K562 (cell line): ENCODE results near the gene FUT2. TPM values are rescaled to one million over a fixed set of nuclear protein-coding genes. Genes with fewer than 3 reads are reported as not detected.

ENCODE experiments used
- BCLAF1 ChIP-seq, 2 experiments: fragments of 450-650 bp in 1 of 2; IDR thresholded peaks; 2 replicates each; pipeline ENCODE4 v1.6.1; 2011 to 2017; ENCODE audit warnings: low read depth in 2 of 2, antibody characterized with exemption in 1 of 2, borderline replicate concordance in 1 of 2, low read length in 1 of 2, mild to moderate bottlenecking in 1 of 2, mixed read lengths in 1 of 2; ENCODE audit not compliant: control insufficient read depth in 1 of 2
- FIP1L1 ChIP-seq: fragments of 200-400 bp; formaldehyde crosslinking; IDR thresholded peaks from 2 replicates; pipeline ENCODE4 v1.6.1; 2018; ENCODE audit warnings: mild to moderate bottlenecking, low read depth, low read length; ENCODE audit not compliant: poor library complexity, severe bottlenecking
- HLTF ChIP-seq: fragments of 450-650 bp; IDR thresholded peaks from 2 replicates; pipeline ENCODE4 v1.6.1; 2016
- HNRNPK ChIP-seq: fragments of 200-400 bp; formaldehyde crosslinking; IDR thresholded peaks from one replicate; pipeline ENCODE4 v1.6.1; 2018; ENCODE audit warnings: mild to moderate bottlenecking, low read depth, low read length; ENCODE audit not compliant: poor library complexity, severe bottlenecking
- KAT7 ChIP-seq: sonication (generic); formaldehyde crosslinking; IDR thresholded peaks from 2 replicates; pipeline ENCODE4 v1.8.0; 2022; ENCODE audit warnings: missing genetic modification reagents, mild to moderate bottlenecking, borderline replicate concordance
- KLF6 ChIP-seq: fragments of 250-450 bp; sonication (Bioruptor Pico); IDR thresholded peaks from 2 replicates; pipeline ENCODE4 v1.4.0; 2020; ENCODE audit warnings: mild to moderate bottlenecking, moderate library complexity, borderline replicate concordance
- NONO ChIP-seq, 2 experiments: fragments of 200-400 bp in 1 of 2; fragments of 450-650 bp in 1 of 2; formaldehyde crosslinking in 1 of 2; IDR thresholded peaks; 2 replicates each; pipeline ENCODE4 v1.6.1; 2017; ENCODE audit warnings: low read depth in 2 of 2, mild to moderate bottlenecking in 2 of 2, moderate library complexity in 2 of 2, low read length in 1 of 2
- PKNOX1 ChIP-seq: fragments of 450-650 bp; IDR thresholded peaks from 2 replicates; pipeline ENCODE4 v1.6.1; 2016
- RBM22 ChIP-seq: fragments of 200-400 bp; formaldehyde crosslinking; IDR thresholded peaks from 2 replicates; pipeline ENCODE4 v1.6.1; 2018; ENCODE audit warnings: low read length, low read depth; ENCODE audit not compliant: poor library complexity, severe bottlenecking
- SFPQ ChIP-seq: fragments of 200-400 bp; formaldehyde crosslinking; IDR thresholded peaks from 2 replicates; pipeline ENCODE4 v1.6.1; 2017; ENCODE audit warnings: mild to moderate bottlenecking, low read depth, low read length, moderate library complexity
- SNRNP70 ChIP-seq: fragments of 200-400 bp; formaldehyde crosslinking; optimal IDR thresholded peaks from 2 replicates; pipeline ENCODE3; 2017; ENCODE audit warnings: low read depth, low read length
- ZBTB33 ChIP-seq: sonication (generic); formaldehyde crosslinking; IDR thresholded peaks from 2 replicates; pipeline ENCODE4 v1.8.1; 2023; ENCODE audit warnings: mild to moderate bottlenecking, missing genetic modification reagents
- ZEB2 ChIP-seq: fragments of 450-650 bp; IDR thresholded peaks from 2 replicates; pipeline ENCODE4 v1.6.1; 2016
- ZFP1 ChIP-seq: fragments of 450-650 bp; formaldehyde crosslinking; IDR thresholded peaks from 2 replicates; pipeline ENCODE4 v1.4.0; 2020; ENCODE audit warnings: mild to moderate bottlenecking, mixed read lengths
- ZNF232 ChIP-seq: sonication (generic); formaldehyde crosslinking; IDR thresholded peaks from 2 replicates; pipeline ENCODE4 v1.8.0; 2022; ENCODE audit warnings: mild to moderate bottlenecking, missing genetic modification reagents
- ZNF655 ChIP-seq: fragments of 250-450 bp; sonication (Bioruptor Pico); IDR thresholded peaks from 2 replicates; pipeline ENCODE4 v1.5.0; 2021
- polyA plus RNA-seq, 8 experiments: library from polyadenylated mRNA; depleted of rRNA in 4 of 8; stranded (reverse) in 5 of 8; unstranded in 3 of 8; fragments of >200 nt; fragmentation: Nextera tagmentation in 2 of 8; fragmentation: Illumina TruSeq in 1 of 8; extraction: Ambion mirVana in 2 of 8; extraction: Trizol in 1 of 8; gene quantifications; 2 replicates each; pipeline versions ENCODE4 v1.2.1 to v1.2.3, GENCODE V29; 2011 to 2014; ENCODE audit warnings: inconsistent platforms in 1 of 8, missing spikeins in 1 of 8
- total RNA-seq, 7 experiments: library from RNA; depleted of rRNA in 6 of 7; stranded (reverse); fragments of >200 nt in 6 of 7; fragmentation: Illumina TruSeq in 2 of 7; extraction: Trizol in 2 of 7; gene quantifications; 2 replicates each; pipeline versions ENCODE4 v1.2.1 to v1.2.3, GENCODE V29; 2011 to 2021; ENCODE audit warnings: low replicate concordance in 1 of 7

The FUT2 gene
- total and polyA plus RNA-seq, 9 of the 15 experiments (the other 6 are each of a cell fraction or from before 2014, with no cell fraction given), result 0.03 to 0.04 TPM; not detected in 7

- TF ChIP-seq HLTF (peak; percentile 97), BCLAF1 (IDR thresholded peaks at IDR 0.05; ENCODE audit: borderline replicate concordance in 1 of 2, control insufficient read depth in 1 of 2, low read depth in 2 of 2, low read length in 1 of 2) (no peak), KAT7 (CRISPR knock-in tag) (no peak), PKNOX1 (peak; percentile 19; the same call in 1 of the 2 replicates), ZNF655 (CRISPR knock-in tag) (no peak), NONO (IDR thresholded peaks at IDR 0.05; ENCODE audit: low read depth in 2 of 2, low read length in 1 of 2) (0 out of 4 replicates have a peak, but pooled peaks of 1 of the 2 experiments have one; percentile 50), KLF6 (CRISPR knock-in tag) (peak; percentile 31; the same call in 1 of the 2 replicates), ZNF232 (no peak), SFPQ (no peak), HNRNPK (no peak), SNRNP70 (no peak), ZFP1 (CRISPR knock-in tag) (no peak), ZEB2 (peak; percentile 87; the same call in 1 of the 2 replicates), RBM22 (no peak), ZBTB33 (CRISPR knock-in tag) (0 out of 2 replicates have a peak, but pooled peaks have one; percentile 26), FIP1L1 (no peak)
Measured at GRCh38 chr19:48646001-48646721, 49.6 kb upstream of the FUT2 start, which contains the start of gene CA11 (continued).
